H9 (cell line): ENCODE results near the gene RANBP3. TPM values are rescaled to one million over a fixed set of nuclear protein-coding genes. Genes with fewer than 3 reads are reported as not detected.

Source experiments
- DNase-seq: peaks from one replicate; pipeline ENCODE4 v3.0.0-alpha.2; 2017
- H2AFZ ChIP-seq: one replicate; pipeline ENCODE4 v1.6.1; 2013; ENCODE audit warnings: mild to moderate bottlenecking, low read length, control low read depth, moderate library complexity
- H2AK5ac ChIP-seq: 2 replicates; pipeline ENCODE4 v1.6.1; 2013; ENCODE audit warnings: low read length, control low read depth, mixed read lengths; ENCODE audit not compliant: insufficient read length
- H2BK120ac ChIP-seq: one replicate; pipeline ENCODE4 v1.6.1; 2013; ENCODE audit warnings: low read depth, mild to moderate bottlenecking, low read length, control low read depth, inconsistent platforms; ENCODE audit not compliant: poor library complexity, severe bottlenecking
- H2BK12ac ChIP-seq: 2 replicates; pipeline ENCODE4 v1.6.1; 2013; ENCODE audit warnings: low read length, control low read depth, mixed read lengths, low read depth; ENCODE audit not compliant: insufficient read length
- H2BK15ac ChIP-seq: 2 replicates; pipeline ENCODE4 v1.6.1; 2013; ENCODE audit warnings: low read depth, low read length, control low read depth
- H2BK20ac ChIP-seq: one replicate; pipeline ENCODE4 v1.6.1; 2013; ENCODE audit warnings: low read depth, mild to moderate bottlenecking, low read length, control low read depth, inconsistent platforms; ENCODE audit not compliant: poor library complexity, severe bottlenecking
- H2BK5ac ChIP-seq: 2 replicates; pipeline ENCODE4 v1.6.1; 2013; ENCODE audit warnings: low read length, control low read depth, mixed read lengths; ENCODE audit not compliant: insufficient read length
- H3K14ac ChIP-seq: 2 replicates; pipeline ENCODE4 v1.6.1; 2013; ENCODE audit warnings: low read length, control low read depth; ENCODE audit not compliant: insufficient read depth
- H3K18ac ChIP-seq: 2 replicates; pipeline ENCODE4 v1.6.1; 2013; ENCODE audit warnings: low read depth, mild to moderate bottlenecking, mixed read lengths, low read length, control low read depth; ENCODE audit not compliant: insufficient read length
- H3K23ac ChIP-seq: 2 replicates; pipeline ENCODE4 v1.6.1; 2013; ENCODE audit warnings: low read length, control low read depth, mixed read lengths, low read depth; ENCODE audit not compliant: insufficient read length
- H3K23me2 ChIP-seq: 2 replicates; pipeline ENCODE4 v1.6.1; 2013; ENCODE audit warnings: low read depth, mild to moderate bottlenecking, mixed read lengths, low read length, control low read depth; ENCODE audit not compliant: insufficient read length, poor library complexity, severe bottlenecking
- H3K27ac ChIP-seq: 2 replicates; pipeline ENCODE4 v1.5.1; 2013; ENCODE audit warnings: low read length, control low read depth, mixed read lengths, low read depth; ENCODE audit not compliant: insufficient read length
- H3K27me3 ChIP-seq: 2 replicates; pipeline ENCODE4 v1.6.1; 2013; ENCODE audit warnings: low read length, control low read depth, inconsistent platforms; ENCODE audit not compliant: insufficient read depth
- H3K4ac ChIP-seq: 2 replicates; pipeline ENCODE4 v1.6.1; 2013; ENCODE audit warnings: low read depth, mild to moderate bottlenecking, control low read depth, inconsistent platforms, low read length, moderate library complexity
- H3K4me1 ChIP-seq: 2 replicates; pipeline ENCODE4 v1.6.1; 2013; ENCODE audit warnings: low read length, control low read depth, inconsistent platforms; ENCODE audit not compliant: insufficient read depth
- H3K4me2 ChIP-seq: 2 replicates; pipeline ENCODE4 v1.6.1; 2013; ENCODE audit warnings: low read length, control low read depth, mixed read lengths; ENCODE audit not compliant: insufficient read length, insufficient read depth
- H3K56ac ChIP-seq: 2 replicates; pipeline ENCODE4 v1.6.1; 2013; ENCODE audit warnings: low read depth, mild to moderate bottlenecking, mixed read lengths, low read length, control low read depth; ENCODE audit not compliant: insufficient read length
- H3K79me1 ChIP-seq: 2 replicates; pipeline ENCODE4 v1.6.1; 2013; ENCODE audit warnings: low read depth, mild to moderate bottlenecking, moderate library complexity, low read length, control low read depth, inconsistent platforms; ENCODE audit not compliant: insufficient read depth, poor library complexity, severe bottlenecking
- H3K79me2 ChIP-seq: 2 replicates; pipeline ENCODE4 v1.6.1; 2013; ENCODE audit warnings: low read length, control low read depth, inconsistent platforms; ENCODE audit not compliant: insufficient read depth
- H3K9ac ChIP-seq: 2 replicates; pipeline ENCODE4 v1.6.1; 2013; ENCODE audit warnings: low read length, control low read depth, mixed read lengths; ENCODE audit not compliant: insufficient read length; ENCODE audit errors: extremely low read depth
- H3K9me3 ChIP-seq: one replicate; pipeline ENCODE4 v1.6.1; 2013; ENCODE audit warnings: low read depth, low read length, inconsistent platforms; ENCODE audit not compliant: control insufficient read depth
- H3T11ph ChIP-seq: one replicate; pipeline ENCODE4 v1.6.1; 2013; ENCODE audit warnings: mild to moderate bottlenecking, low read length, control low read depth, inconsistent platforms
- H4K20me1 ChIP-seq: one replicate; pipeline ENCODE4 v1.6.1; 2013; ENCODE audit not compliant: control insufficient read depth, insufficient read length, insufficient read depth
- H4K5ac ChIP-seq: 2 replicates; pipeline ENCODE4 v1.6.1; 2013; ENCODE audit warnings: low read depth, mild to moderate bottlenecking, mixed read lengths, low read length, control low read depth; ENCODE audit not compliant: insufficient read length
- H4K8ac ChIP-seq: replicated peaks from 2 replicates; pipeline ENCODE4 v1.6.1; 2013; ENCODE audit warnings: low read length, control low read depth, mixed read lengths, low read depth; ENCODE audit not compliant: insufficient read length
- H4K91ac ChIP-seq: 2 replicates; pipeline ENCODE4 v1.6.1; 2013; ENCODE audit warnings: low read depth, mild to moderate bottlenecking, moderate library complexity, mixed read lengths, low read length, control low read depth; ENCODE audit not compliant: insufficient read length
- H3K27ac Mint-ChIP-seq, 3 experiments: 2 replicates in 2 of 3; 3 replicates in 1 of 3; pipeline ENCODE4 v1.8.0; 2020 to 2021; ENCODE audit warnings: mixed read lengths in 3 of 3, mild to moderate bottlenecking in 1 of 3, moderate library complexity in 1 of 3
- H3K27me3 Mint-ChIP-seq: 2 replicates; pipeline ENCODE4 v1.8.0; 2021; ENCODE audit warnings: low read depth, mild to moderate bottlenecking, moderate library complexity, mixed read lengths
- H3K36me3 Mint-ChIP-seq, 3 experiments: 2 replicates in 2 of 3; 3 replicates in 1 of 3; pipeline ENCODE4 v1.8.0; 2020 to 2021; ENCODE audit warnings: low read depth in 3 of 3, mixed read lengths in 3 of 3; ENCODE audit not compliant: insufficient read depth in 1 of 3
- H3K4me1 Mint-ChIP-seq, 2 experiments: 2 replicates each; pipeline ENCODE4 v1.8.0; 2020; ENCODE audit warnings: mixed read lengths in 2 of 2
- H3K4me3 Mint-ChIP-seq, 2 experiments: 2 replicates in 1 of 2; 3 replicates in 1 of 2; pipeline ENCODE4 v1.8.0; 2020 to 2021; ENCODE audit warnings: mild to moderate bottlenecking in 2 of 2, mixed read lengths in 2 of 2, moderate library complexity in 1 of 2
- H3K9me3 Mint-ChIP-seq, 2 experiments: 2 replicates in 1 of 2; 3 replicates in 1 of 2; pipeline ENCODE4 v1.8.0; 2020; ENCODE audit warnings: mild to moderate bottlenecking in 2 of 2, mixed read lengths in 2 of 2, moderate library complexity in 1 of 2
- CTCF ChIP-seq: fragments of 200-600 bp; sonication (generic); conservative IDR thresholded peaks from 3 replicates; pipeline ENCODE4 v1.8.0; 2021; ENCODE audit warnings: antibody characterized with exemption, mild to moderate bottlenecking
- WGBS: extraction: QIAGEN DNeasy Blood & Tissue Kit; methylation state at CpG from one replicate; pipeline ENCODE4 v1.1.7; 2013; ENCODE audit warnings: missing lambda C conversion rate, low lambda C conversion rate, mixed read lengths; ENCODE audit not compliant: insufficient read length; ENCODE audit errors: extremely low coverage; 5-methylcytosine and 5-hydroxymethylcytosine counted together
- total RNA-seq: library from RNA; stranded (reverse); gene quantifications from 2 replicates; pipeline ENCODE4 v1.2.1, GENCODE V29; 2021

Gene RANBP3
- total RNA-seq, 1 experiment from 2014 or later = 86.5 TPM

- H2BK5ac ChIP-seq = no peak overlapping the region
- no peaks in the 10 kb centered on the region for H3K27me3 ChIP-seq
- no peak overlapping the region for H3K18ac ChIP-seq
- no peaks in the 10 kb centered on the region for H3K79me1 ChIP-seq
- H4K20me1 ChIP-seq = no peaks in the 10 kb centered on the region
- H3K27me3 Mint-ChIP-seq = peaks cover 4% of the 10 kb centered on the region
- no peak overlapping the region for H2AFZ ChIP-seq
- H3K9ac ChIP-seq = no peak overlapping the region
- H3K9me3 ChIP-seq = no peaks in the 10 kb centered on the region
- no peak overlapping the region for H2BK12ac ChIP-seq
- H2BK15ac ChIP-seq = no peak overlapping the region
- no peaks in the 10 kb centered on the region for H3K79me2 ChIP-seq
- H4K5ac ChIP-seq = no peak overlapping the region
- TF ChIP-seq CTCF = no peak
- no peak overlapping the region for H4K91ac ChIP-seq
- no peak overlapping the region for H3K4me2 ChIP-seq
- H3K56ac ChIP-seq = no peak overlapping the region
- no peak overlapping the region for H2BK20ac ChIP-seq
- peaks cover 2% of the 10 kb centered on the region in 2 experiments; a peak in 1 of 4 replicates for H3K4me1 Mint-ChIP-seq
- H4K8ac ChIP-seq = no peak overlapping the region
- H2AK5ac ChIP-seq = no peak overlapping the region
- H3K27ac Mint-ChIP-seq = no peak overlapping the region; a peak in 1 of 7 replicates
- no peaks in the 10 kb centered on the region for H3K23me2 ChIP-seq
- no peak overlapping the region for H3K14ac ChIP-seq
- peaks cover 3 to 12% (median 9%) of the 10 kb centered on the region in 3 experiments; a peak in 4 of 7 replicates for H3K36me3 Mint-ChIP-seq
- DNase-seq = no peak
- H3K4ac ChIP-seq = no peak overlapping the region
- H3K9me3 Mint-ChIP-seq = peaks cover 3 to 7% of the 10 kb centered on the region in 2 experiments; a peak in 4 of 5 replicates
- no peak overlapping the region for H3K23ac ChIP-seq
- no CpG with 5 or more reads among the region's 26 CpGs for WGBS
- no peak overlapping the region for H3K27ac ChIP-seq
- no peak overlapping the region for H2BK120ac ChIP-seq
- H3K4me1 ChIP-seq = no peaks in the 10 kb centered on the region
- H3K4me3 Mint-ChIP-seq = no peak overlapping the region
- H3T11ph ChIP-seq = no peak overlapping the region
These were observed 18.2 kb upstream of the RANBP3 start for GRCh38 chr19:5996102-5996501.
